Caco-2 (cell line): Measurements from ENCODE around the gene CPEB4. TPM values are rescaled to one million over a fixed set of nuclear protein-coding genes. Genes with fewer than 3 reads are reported as not detected.
A peak's percentile ranks its signal among the peaks of the same experiment; 100 is the strongest.

Source experiments
- BruUV-seq: library from RNA; stranded (reverse); fragments of 400-500 nt; replicated peaks from 2 replicates; lab custom pipeline; 2021; lab: Mats Ljungman, UMichigan
- CTCF ChIA-PET: fragments of 300-600 bp; sonication (Branson Sonifier 250); formaldehyde crosslinking; loops from one replicate; lab custom pipeline; 2022; ENCODE audit warnings: antibody characterized with exemption; lab: Charles Lee
- POLR2A ChIA-PET: fragments of 300-600 bp; sonication (Branson Sonifier 250); formaldehyde crosslinking; loops from one replicate; lab custom pipeline; 2022; ENCODE audit warnings: antibody characterized with exemption; lab: Charles Lee
- DNase-seq, 2 experiments: peaks; one replicate each; pipeline versions ENCODE4 v3.0.0 to v3.0.0-alpha.2; 2020 to 2022
- H3K27me3 ChIP-seq: replicated peaks from 2 replicates; pipeline ENCODE4 v1.6.0; 2011; ENCODE audit warnings: low read length; ENCODE audit not compliant: control insufficient read depth, insufficient read depth
- H3K36me3 ChIP-seq: 2 replicates; pipeline ENCODE4 v1.5.1; 2011; ENCODE audit warnings: low read length; ENCODE audit not compliant: control insufficient read depth, insufficient read depth
- H3K4me1 ChIP-seq: fragments of 250-450 bp; sonication (Bioruptor Pico); 2 replicates; pipeline ENCODE4 v1.5.1; 2020; ENCODE audit warnings: mild to moderate bottlenecking
- H3K4me3 ChIP-seq: 2 replicates; pipeline ENCODE4 v1.5.1; 2011; ENCODE audit warnings: low read depth, mild to moderate bottlenecking, control low read depth, low read length
- H3K9me3 ChIP-seq: fragments of 250-450 bp; sonication (Bioruptor Pico); 2 replicates; pipeline ENCODE4 v1.5.1; 2020; ENCODE audit warnings: mild to moderate bottlenecking, moderate library complexity
- H3K27ac Mint-ChIP-seq: one replicate; pipeline ENCODE4 v1.8.0; 2022; ENCODE audit warnings: mixed read lengths; ENCODE audit not compliant: unreplicated experiment
- H3K27me3 Mint-ChIP-seq: one replicate; pipeline ENCODE4 v1.8.0; 2022; ENCODE audit warnings: mixed read lengths; ENCODE audit not compliant: insufficient read depth, unreplicated experiment
- H3K36me3 Mint-ChIP-seq: one replicate; pipeline ENCODE4 v1.8.0; 2022; ENCODE audit warnings: mild to moderate bottlenecking, mixed read lengths; ENCODE audit not compliant: insufficient read depth, unreplicated experiment
- H3K4me1 Mint-ChIP-seq: one replicate; pipeline ENCODE4 v1.8.0; 2022; ENCODE audit warnings: low read depth, mixed read lengths; ENCODE audit not compliant: unreplicated experiment
- H3K4me3 Mint-ChIP-seq: one replicate; pipeline ENCODE4 v1.8.0; 2022; ENCODE audit warnings: mild to moderate bottlenecking, moderate library complexity, mixed read lengths; ENCODE audit not compliant: unreplicated experiment
- H3K9me3 Mint-ChIP-seq: one replicate; pipeline ENCODE4 v1.8.0; 2022; ENCODE audit warnings: mixed read lengths; ENCODE audit not compliant: unreplicated experiment
- intact Hi-C: fragments of 100-400 bp; cut with micrococcal nuclease; formaldehyde crosslinking; loops from one replicate; pipeline ENCODE4 v1.10.0; 2022; ENCODE audit not compliant: unreplicated experiment
- total RNA-seq: library from RNA; stranded (reverse); gene quantifications from 2 replicates; pipeline ENCODE4 v1.2.3, GENCODE V29; 2022
- TF ChIP-seq, protein P1 (sequence below), 2 experiments: fragments of 200-600 bp in 1 of 2; IDR thresholded peaks; 1 replicate in 1 of 2; 2 replicates in 1 of 2; pipeline versions ENCODE4 v1.5.1 to v1.8.0; 2011 to 2022; ENCODE audit warnings: antibody characterized with exemption in 1 of 2, control low read depth in 1 of 2, inconsistent platforms in 1 of 2, low read depth in 1 of 2, low read length in 1 of 2, mild to moderate bottlenecking in 1 of 2, moderate library complexity in 1 of 2; ENCODE audit not compliant: insufficient read depth in 1 of 2, severe bottlenecking in 1 of 2, unreplicated experiment in 1 of 2

Gene CPEB4
- total RNA-seq, 1 experiment from 2014 or later, result 25.1 TPM

DNA sequence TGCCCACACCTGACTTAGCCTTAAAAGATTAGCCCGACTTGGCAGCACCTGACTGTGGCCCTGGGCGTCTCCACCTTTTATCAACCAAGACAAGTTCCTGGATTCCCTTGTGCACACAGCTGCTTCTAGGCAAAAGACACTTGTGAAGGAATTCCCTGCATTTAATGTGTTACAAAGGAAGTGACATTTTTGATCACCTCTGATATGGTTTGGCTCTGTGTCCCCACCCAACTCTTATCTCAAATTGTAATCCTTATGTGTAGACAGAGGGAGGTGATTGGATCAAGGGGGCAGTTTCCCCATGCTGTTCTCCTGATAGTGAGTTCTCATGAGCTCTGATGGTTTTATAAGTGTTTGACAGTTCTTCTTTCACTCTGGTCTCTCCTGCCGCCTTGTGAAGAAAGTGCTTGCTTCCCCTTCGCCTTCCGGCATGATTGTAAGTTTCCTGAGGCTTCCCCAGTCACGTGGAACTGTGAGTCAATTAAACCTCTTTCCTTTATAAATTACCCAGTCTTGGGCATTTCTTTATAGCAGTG, 2.6 kb upstream of the CPEB4 start:
- intact Hi-C loops, result loop anchor here (1.0 kb wide), 5 partner anchors 13 to 266 kb away; no protein-coding TSS in a partner anchor
- no peaks in the 10 kb centered on the region for H3K9me3 ChIP-seq
- no peaks in the 10 kb centered on the region for H3K27me3 ChIP-seq
- peaks cover 27% of the 10 kb centered on the region for H3K4me1 ChIP-seq
- no peaks in the 10 kb centered on the region for H3K36me3 ChIP-seq
- POLR2A ChIA-PET, result interaction anchor here (0.6 to 1.5 kb wide), 4 partner anchors 12 to 270 kb away, joined by 3 read pairs; partner anchors contain the start of gene BOD1
- TF ChIP-seq, protein P1, sequence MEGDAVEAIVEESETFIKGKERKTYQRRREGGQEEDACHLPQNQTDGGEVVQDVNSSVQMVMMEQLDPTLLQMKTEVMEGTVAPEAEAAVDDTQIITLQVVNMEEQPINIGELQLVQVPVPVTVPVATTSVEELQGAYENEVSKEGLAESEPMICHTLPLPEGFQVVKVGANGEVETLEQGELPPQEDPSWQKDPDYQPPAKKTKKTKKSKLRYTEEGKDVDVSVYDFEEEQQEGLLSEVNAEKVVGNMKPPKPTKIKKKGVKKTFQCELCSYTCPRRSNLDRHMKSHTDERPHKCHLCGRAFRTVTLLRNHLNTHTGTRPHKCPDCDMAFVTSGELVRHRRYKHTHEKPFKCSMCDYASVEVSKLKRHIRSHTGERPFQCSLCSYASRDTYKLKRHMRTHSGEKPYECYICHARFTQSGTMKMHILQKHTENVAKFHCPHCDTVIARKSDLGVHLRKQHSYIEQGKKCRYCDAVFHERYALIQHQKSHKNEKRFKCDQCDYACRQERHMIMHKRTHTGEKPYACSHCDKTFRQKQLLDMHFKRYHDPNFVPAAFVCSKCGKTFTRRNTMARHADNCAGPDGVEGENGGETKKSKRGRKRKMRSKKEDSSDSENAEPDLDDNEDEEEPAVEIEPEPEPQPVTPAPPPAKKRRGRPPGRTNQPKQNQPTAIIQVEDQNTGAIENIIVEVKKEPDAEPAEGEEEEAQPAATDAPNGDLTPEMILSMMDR (IDR thresholded peaks at IDR 0.05; ENCODE audit: insufficient read depth in 1 of 2, low read depth in 1 of 2, low read length in 1 of 2, severe bottlenecking in 1 of 2, unreplicated experiment in 1 of 2), result peak in 1 of 2 experiments; percentile 31
- peak; percentile 73 to 81 for DNase-seq
- no TSS peak for BruUV-seq
- Mint-ChIP-seq H3K27me3 (no peaks in the 10 kb centered on the region), H3K4me3 (peak overlapping the region; percentile 38), H3K4me1 (peaks cover 43% of the 10 kb centered on the region), H3K36me3 (peaks cover 9% of the 10 kb centered on the region), H3K9me3 (peaks cover 10% of the 10 kb centered on the region), H3K27ac (peak overlapping the region; percentile 75)
- no peak overlapping the region for H3K4me3 ChIP-seq
- CTCF ChIA-PET, result interaction anchor here (0.6 to 1.5 kb wide), 7 partner anchors 17 to 269 kb away, joined by 3 to 6 read pairs (median 4); partner anchors contain the start of gene BOD1

DNA sequence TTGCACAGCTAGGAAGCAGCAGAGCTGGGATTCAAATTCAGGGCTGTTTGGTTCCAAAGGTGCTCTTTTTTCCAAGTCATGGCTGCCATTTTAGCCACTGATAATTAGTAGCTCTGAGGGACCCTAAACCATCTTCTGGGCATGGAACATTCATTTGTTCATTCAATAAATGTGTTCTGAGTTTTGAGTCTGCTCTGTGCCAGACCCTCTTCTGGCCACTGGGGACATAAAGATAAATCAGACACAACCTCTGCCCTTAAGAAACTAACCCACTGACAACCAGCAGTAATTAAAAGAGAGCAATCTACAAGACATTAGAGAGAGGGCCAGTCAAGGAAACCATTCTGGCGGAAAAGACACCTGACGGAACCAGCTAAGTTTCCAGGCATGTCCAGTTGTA, 2.0 kb upstream of the CPEB4 start:
- no peak for DNase-seq
- intact Hi-C loops, result no loop called here
- Mint-ChIP-seq H3K9me3 (peaks cover 10% of the 10 kb centered on the region), H3K4me3 (peak overlapping the region; percentile 78), H3K36me3 (peaks cover 9% of the 10 kb centered on the region), H3K27ac (peak overlapping the region; percentile 75), H3K27me3 (no peaks in the 10 kb centered on the region), H3K4me1 (peaks cover 43% of the 10 kb centered on the region)
- Histone ChIP-seq H3K36me3 (no peaks in the 10 kb centered on the region), H3K27me3 (no peaks in the 10 kb centered on the region), H3K4me1 (peaks cover 32% of the 10 kb centered on the region), H3K9me3 (no peaks in the 10 kb centered on the region), H3K4me3 (no peak overlapping the region)
- ChIA-PET CTCF (interaction anchor here (1.2 to 1.5 kb wide), 4 partner anchors 55 to 270 kb away, joined by 3 to 6 read pairs (median 4); partner anchors contain the start of gene BOD1), POLR2A (interaction anchor here (0.6 to 1.5 kb wide), 3 partner anchors 13 to 121 kb away, joined by 3 read pairs; no protein-coding TSS in a partner anchor)
- TF ChIP-seq, protein P1 (IDR thresholded peaks at IDR 0.05; ENCODE audit: insufficient read depth in 1 of 2, low read depth in 1 of 2, low read length in 1 of 2, severe bottlenecking in 1 of 2, unreplicated experiment in 1 of 2), result no peak
- BruUV-seq, result no TSS peak

DNA sequence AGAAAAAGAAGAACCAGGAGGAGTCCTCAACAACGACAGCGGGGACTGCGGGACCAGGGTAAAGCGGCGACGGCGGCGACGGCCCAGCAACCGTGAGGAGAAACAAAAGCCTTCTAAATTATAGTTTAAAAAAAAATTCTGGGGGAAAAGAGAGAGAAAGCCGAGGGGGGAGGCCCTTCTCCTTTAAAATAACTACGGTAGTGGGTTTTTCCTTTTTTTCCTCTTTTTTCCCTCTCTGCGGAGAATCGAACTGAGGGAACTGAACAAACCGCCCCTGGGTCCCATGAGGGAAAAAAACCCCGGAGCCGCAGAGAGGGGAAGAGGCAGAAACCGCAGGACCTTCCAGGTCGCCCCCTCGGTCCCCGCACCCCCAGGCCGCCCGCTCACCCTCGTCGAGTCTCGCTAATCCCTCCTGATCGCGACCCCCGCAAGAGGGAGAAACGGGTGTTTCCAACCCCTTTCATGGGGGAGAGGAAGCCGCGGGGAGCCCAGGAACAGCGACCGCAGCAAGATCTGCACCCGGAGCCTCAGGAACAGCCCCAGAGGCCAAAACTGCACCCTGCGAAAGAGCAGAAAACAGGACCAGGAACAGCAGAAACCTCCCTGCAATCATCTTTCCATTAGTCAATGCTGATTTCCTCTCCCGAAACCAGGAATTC, 453 bp downstream of the CPEB4 start:
- H3K9me3 Mint-ChIP-seq, result no peaks in the 10 kb centered on the region
- intact Hi-C loops, result loop anchor here (1.0 to 2.0 kb wide), 2 partner anchors 30 to 85 kb away; no protein-coding TSS in a partner anchor

More for the DNA sequence above, 453 bp downstream of the CPEB4 start:
- BruUV-seq, result TSS peak; percentile 54
- peak overlapping the region; percentile 98 for H3K27ac Mint-ChIP-seq
- Histone ChIP-seq H3K4me1 (peaks cover 37% of the 10 kb centered on the region), H3K36me3 (no peaks in the 10 kb centered on the region), H3K4me3 (peak overlapping the region; percentile 66), H3K27me3 (no peaks in the 10 kb centered on the region), H3K9me3 (no peaks in the 10 kb centered on the region)
- peak in 1 of 2 experiments; percentile 26 for DNase-seq
- TF ChIP-seq, protein P1 (IDR thresholded peaks at IDR 0.05; ENCODE audit: insufficient read depth in 1 of 2, low read depth in 1 of 2, low read length in 1 of 2, severe bottlenecking in 1 of 2, unreplicated experiment in 1 of 2), result no peak
- peaks cover 40% of the 10 kb centered on the region for H3K4me1 Mint-ChIP-seq
- peaks cover 9% of the 10 kb centered on the region for H3K36me3 Mint-ChIP-seq
- no peaks in the 10 kb centered on the region for H3K27me3 Mint-ChIP-seq
- POLR2A ChIA-PET, result interaction anchor here (0.9 to 1.8 kb wide), 15 partner anchors 29 to 560 kb away, joined by 3 to 21 read pairs (median 7); partner anchors contain the start of genes BOD1 and STC2
- H3K4me3 Mint-ChIP-seq, result peak overlapping the region; percentile 78
- CTCF ChIA-PET, result interaction anchor here (0.7 to 1.7 kb wide), 8 partner anchors 31 to 273 kb away, joined by 4 to 9 read pairs (median 6); partner anchors contain the start of gene BOD1
